ENCODE data around the gene CFDP1.

GRCh38 chr16:75273054-75273925 is 160.0 kb downstream of the CFDP1 start:
- TF ChIP-seq POLR2A (IDR thresholded peaks at IDR 0.05) (no peak), CTCF (IDR thresholded peaks at IDR 0.05) (no peak)

Data from adrenal gland (tissue), 5 donors.